Esophagus squamous epithelium (tissue), 5 donors: ENCODE measurements around the gene PPME1. TPM values are rescaled to one million over a fixed set of nuclear protein-coding genes. Genes with fewer than 3 reads are reported as not detected.

ENCODE experiments used
- DNase-seq: peaks from one replicate; lab custom pipeline; 2025; lab: John Stamatoyannopoulos, UW
- H3K27ac ChIP-seq, 4 donors: fragments of 200-600 bp; sonication (generic); one replicate each; pipeline ENCODE4 v1.5.1; 2016 to 2019; ENCODE audit warnings: mild to moderate bottlenecking in 1 of 4
- H3K27me3 ChIP-seq, 4 donors: fragments of 200-600 bp; sonication (generic); 1 replicate in 3 of 4; 2 replicates in 1 of 4; pipeline versions ENCODE4 v1.5.1 to v1.6.0; 2017 to 2021; ENCODE audit warnings: antibody characterized with exemption in 1 of 4
- H3K36me3 ChIP-seq, 3 donors: fragments of 200-600 bp; sonication (generic); one replicate each; pipeline ENCODE4 v1.5.1; 2016 to 2019
- H3K4me1 ChIP-seq, 3 donors: fragments of 200-600 bp; sonication (generic); one replicate each; pipeline ENCODE4 v1.5.1; 2017 to 2019
- H3K4me3 ChIP-seq, 4 donors: fragments of 200-600 bp; sonication (generic); 1 replicate in 3 of 4; 2 replicates in 1 of 4; pipeline ENCODE4 v1.5.1; 2016 to 2019; ENCODE audit warnings: mild to moderate bottlenecking in 2 of 4, moderate library complexity in 1 of 4
- H3K9me3 ChIP-seq, 3 donors: fragments of 200-600 bp; sonication (generic); one replicate each; pipeline ENCODE4 v1.5.1; 2016 to 2019
- POLR2A ChIP-seq, 4 donors: fragments of 450-650 bp; IDR thresholded peaks; one replicate each; pipeline ENCODE4 v1.6.1; 2017; ENCODE audit warnings: antibody characterized with exemption in 4 of 4, mild to moderate bottlenecking in 4 of 4, moderate library complexity in 3 of 4
- WGBS, 2 donors: methylation state at CpG; one replicate each; pipeline ENCODE4 v1.1.5; 2018; 5-methylcytosine and 5-hydroxymethylcytosine counted together
- intact Hi-C: fragments of 100-400 bp; cut with DNase I; formaldehyde crosslinking; loops from one replicate; pipeline ENCODE4 v1.15.0; 2022
- total RNA-seq, 4 donors: library from RNA; depleted of rRNA; stranded (reverse); fragments of >200 nt; gene quantifications; one replicate each; pipeline ENCODE4 v1.1.0, GENCODE V29; 2016
- TF ChIP-seq, protein P1 (sequence below), 6 experiments: fragments of 450-650 bp in 4 of 6; fragments of 200-600 bp in 2 of 6; sonication (generic) in 2 of 6; IDR thresholded peaks; one replicate each; pipeline ENCODE4 v1.5.1; 2016 to 2019; ENCODE audit warnings: antibody characterized with exemption in 6 of 6, mild to moderate bottlenecking in 4 of 6, moderate library complexity in 4 of 6
- donor health status: DM: yes; HTN: yes; CAD: no.

PPME1 gene
- total RNA-seq, 4 donors from 2014 or later, result 20.6 to 29.3 (median 28.1) TPM

DNA sequence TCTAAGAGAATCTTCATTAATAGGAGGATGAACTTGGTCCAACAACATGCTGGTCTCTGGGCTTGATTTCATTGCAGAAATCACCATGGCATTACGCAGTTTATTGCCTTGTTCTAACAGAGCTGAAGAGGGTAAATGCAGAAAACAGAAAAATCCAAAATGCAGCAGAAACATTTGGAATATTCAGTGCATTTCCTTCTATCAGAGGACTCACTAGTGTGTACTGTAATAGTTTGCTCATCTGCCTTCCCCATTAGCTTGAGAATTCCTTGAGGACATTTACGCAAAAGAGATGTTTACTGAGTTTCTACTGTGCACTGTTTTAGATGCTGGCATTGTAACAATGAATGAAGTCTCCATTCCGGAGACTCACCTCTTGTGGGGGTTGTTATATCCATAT lies 37.7 kb upstream of the PPME1 start:
- Histone ChIP-seq H3K4me1 (peaks cover 4 to 9% (median 6%) of the 10 kb centered on the region in 3 donors), H3K36me3 (peaks cover 0 to 79% (median 0%) of the 10 kb centered on the region in 3 donors), H3K27ac (no peak overlapping the region), H3K9me3 (no peaks in the 10 kb centered on the region), H3K27me3 (no peaks in the 10 kb centered on the region), H3K4me3 (no peak overlapping the region)
- no peak for DNase-seq
- TF ChIP-seq POLR2A (IDR thresholded peaks at IDR 0.05), result no peak
- TF ChIP-seq, protein P1, sequence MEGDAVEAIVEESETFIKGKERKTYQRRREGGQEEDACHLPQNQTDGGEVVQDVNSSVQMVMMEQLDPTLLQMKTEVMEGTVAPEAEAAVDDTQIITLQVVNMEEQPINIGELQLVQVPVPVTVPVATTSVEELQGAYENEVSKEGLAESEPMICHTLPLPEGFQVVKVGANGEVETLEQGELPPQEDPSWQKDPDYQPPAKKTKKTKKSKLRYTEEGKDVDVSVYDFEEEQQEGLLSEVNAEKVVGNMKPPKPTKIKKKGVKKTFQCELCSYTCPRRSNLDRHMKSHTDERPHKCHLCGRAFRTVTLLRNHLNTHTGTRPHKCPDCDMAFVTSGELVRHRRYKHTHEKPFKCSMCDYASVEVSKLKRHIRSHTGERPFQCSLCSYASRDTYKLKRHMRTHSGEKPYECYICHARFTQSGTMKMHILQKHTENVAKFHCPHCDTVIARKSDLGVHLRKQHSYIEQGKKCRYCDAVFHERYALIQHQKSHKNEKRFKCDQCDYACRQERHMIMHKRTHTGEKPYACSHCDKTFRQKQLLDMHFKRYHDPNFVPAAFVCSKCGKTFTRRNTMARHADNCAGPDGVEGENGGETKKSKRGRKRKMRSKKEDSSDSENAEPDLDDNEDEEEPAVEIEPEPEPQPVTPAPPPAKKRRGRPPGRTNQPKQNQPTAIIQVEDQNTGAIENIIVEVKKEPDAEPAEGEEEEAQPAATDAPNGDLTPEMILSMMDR (IDR thresholded peaks at IDR 0.05), result no peak
- WGBS, 2 donors, result 96 to 97% methylated on average over 3 of the region's 3 CpGs
- intact Hi-C loops, result no loop called here

- H3K27me3 ChIP-seq, result no peaks in the 10 kb centered on the region
- intact Hi-C loops, result no loop called here
- H3K36me3 ChIP-seq, result peaks cover 0 to 75% (median 0%) of the 10 kb centered on the region in 3 donors
- WGBS, 2 donors, result 95 to 97% methylated on average over 3 of the region's 3 CpGs
- no peaks in the 10 kb centered on the region for H3K9me3 ChIP-seq
- DNase-seq, result no peak
- no peak overlapping the region for H3K27ac ChIP-seq
- TF ChIP-seq, protein P1 (IDR thresholded peaks at IDR 0.05), result no peak
- H3K4me3 ChIP-seq, result no peak overlapping the region
- H3K4me1 ChIP-seq, result peaks cover 4 to 21% (median 13%) of the 10 kb centered on the region in 3 donors
These were observed 36.4 kb upstream of the PPME1 start for GRCh38 chr11:74134661-74135060.

GRCh38 chr11:74135127-74135840 lies 35.8 kb upstream of the PPME1 start:
- TF ChIP-seq, protein P1 (IDR thresholded peaks at IDR 0.05), result no peak
- TF ChIP-seq POLR2A (IDR thresholded peaks at IDR 0.05), result no peak
- H3K9me3 ChIP-seq, result no peaks in the 10 kb centered on the region

GRCh38 chr11:74138021-74138420 lies 33.1 kb upstream of the PPME1 start:
- Histone ChIP-seq H3K36me3 (peaks cover 0 to 45% (median 0%) of the 10 kb centered on the region in 3 donors), H3K27ac (peak overlapping the region; percentile 49 to 75 (median 59)), H3K4me3 (no peak overlapping the region), H3K27me3 (no peaks in the 10 kb centered on the region), H3K9me3 (no peaks in the 10 kb centered on the region), H3K4me1 (peaks cover 4 to 28% (median 13%) of the 10 kb centered on the region in 3 donors)
- TF ChIP-seq, protein P1 (IDR thresholded peaks at IDR 0.05), result no peak
- no peak for TF ChIP-seq POLR2A (IDR thresholded peaks at IDR 0.05)
- DNase-seq, result no peak
- intact Hi-C loops, result no loop called here
- WGBS, 2 donors, result 34 to 38% methylated on average over 2 of the region's 2 CpGs

More at GRCh38 chr11:74135127-74135840, 35.8 kb upstream of the PPME1 start:
- Histone ChIP-seq H3K36me3 (peaks cover 0 to 72% (median 0%) of the 10 kb centered on the region in 3 donors), H3K4me3 (no peak overlapping the region), H3K4me1 (peaks cover 4 to 21% (median 13%) of the 10 kb centered on the region in 3 donors), H3K27me3 (no peaks in the 10 kb centered on the region), H3K27ac (no peak overlapping the region)
- intact Hi-C loops, result no loop called here
- DNase-seq, result no peak
- 59 to 66% methylated on average over 3 of the region's 3 CpGs for WGBS, 2 donors

GRCh38 chr11:74138572-74138971 lies 32.5 kb upstream of the PPME1 start:
- H3K4me3 ChIP-seq, result no peak overlapping the region
- TF ChIP-seq, protein P1 (IDR thresholded peaks at IDR 0.05), result no peak
- no peak for TF ChIP-seq POLR2A (IDR thresholded peaks at IDR 0.05)
- peak overlapping the region; percentile 49 to 75 (median 59) for H3K27ac ChIP-seq
- no peaks in the 10 kb centered on the region for H3K9me3 ChIP-seq
- H3K27me3 ChIP-seq, result no peaks in the 10 kb centered on the region
- H3K4me1 ChIP-seq, result peaks cover 4 to 28% (median 13%) of the 10 kb centered on the region in 3 donors
- peaks cover 0 to 39% (median 0%) of the 10 kb centered on the region in 3 donors for H3K36me3 ChIP-seq
- intact Hi-C loops, result no loop called here
- DNase-seq, result no peak
- 21 to 23% methylated on average over 2 of the region's 2 CpGs for WGBS, 2 donors
